Measurements from ENCODE around the gene ADAMTS17. TPM values are rescaled to one million over a fixed set of nuclear protein-coding genes. Genes with fewer than 3 reads are reported as not detected.

The ADAMTS17 gene
- total RNA-seq, 4 donors from 2014 or later: 7.2 to 15.1 (median 8.9) TPM

GRCh38 chr15:100249096-100249815 is 92.5 kb downstream of the ADAMTS17 start:
- DNase-seq: peak in 2 of 3 donors; percentile 4 to 28
- H3K36me3 ChIP-seq: no peaks in the 10 kb centered on the region
- H3K27me3 ChIP-seq: no peaks in the 10 kb centered on the region
- H3K4me3 ChIP-seq: no peak overlapping the region
- no peaks in the 10 kb centered on the region for H3K9me3 ChIP-seq
- H3K27ac ChIP-seq: no peak overlapping the region
- H3K4me1 ChIP-seq: no peaks in the 10 kb centered on the region
- no peak for TF ChIP-seq CTCF (IDR thresholded peaks at IDR 0.05)
- TF ChIP-seq POLR2A (IDR thresholded peaks at IDR 0.05): no peak

GRCh38 chr15:100248236-100248635 is 93.5 kb downstream of the ADAMTS17 start:
- TF ChIP-seq CTCF (IDR thresholded peaks at IDR 0.05): no peak
- TF ChIP-seq POLR2A (IDR thresholded peaks at IDR 0.05): no peak
- Histone ChIP-seq H3K4me1 (no peaks in the 10 kb centered on the region), H3K27ac (no peak overlapping the region), H3K36me3 (no peaks in the 10 kb centered on the region), H3K27me3 (no peaks in the 10 kb centered on the region), H3K9me3 (no peaks in the 10 kb centered on the region), H3K4me3 (no peak overlapping the region)
- DNase-seq: peak in 1 of 3 donors; percentile 13

GRCh38 chr15:100247228-100248225 is 94.2 kb downstream of the ADAMTS17 start:
- no peak overlapping the region for H3K27ac ChIP-seq
- peak in 1 of 3 donors; percentile 38 for DNase-seq
- H3K36me3 ChIP-seq: no peaks in the 10 kb centered on the region
- no peaks in the 10 kb centered on the region for H3K4me1 ChIP-seq
- H3K4me3 ChIP-seq: no peak overlapping the region
- H3K9me3 ChIP-seq: no peaks in the 10 kb centered on the region
- no peaks in the 10 kb centered on the region for H3K27me3 ChIP-seq
- TF ChIP-seq CTCF (IDR thresholded peaks at IDR 0.05) (no peak), POLR2A (IDR thresholded peaks at IDR 0.05) (no peak)

- TF ChIP-seq POLR2A (IDR thresholded peaks at IDR 0.05) (no peak), CTCF (IDR thresholded peaks at IDR 0.05) (no peak)
- Histone ChIP-seq H3K27me3 (no peaks in the 10 kb centered on the region), H3K4me1 (no peaks in the 10 kb centered on the region), H3K27ac (no peak overlapping the region), H3K4me3 (no peak overlapping the region), H3K36me3 (no peaks in the 10 kb centered on the region), H3K9me3 (no peaks in the 10 kb centered on the region)
- DNase-seq: no peak
Observed at GRCh38 chr15:100245855-100246254, 95.9 kb downstream of the ADAMTS17 start.

GRCh38 chr15:100245487-100245820 is 96.3 kb downstream of the ADAMTS17 start:
- Histone ChIP-seq H3K4me1 (no peaks in the 10 kb centered on the region), H3K36me3 (no peaks in the 10 kb centered on the region), H3K27me3 (no peaks in the 10 kb centered on the region), H3K27ac (no peak overlapping the region), H3K9me3 (no peaks in the 10 kb centered on the region), H3K4me3 (no peak overlapping the region)
- TF ChIP-seq POLR2A (IDR thresholded peaks at IDR 0.05) (no peak), CTCF (IDR thresholded peaks at IDR 0.05) (no peak)
- DNase-seq: no peak
